ENCODE results near the gene LRRC49. TPM values are rescaled to one million over a fixed set of nuclear protein-coding genes. Genes with fewer than 3 reads are reported as not detected.

The LRRC49 gene
- polyA plus RNA-seq, 1 donor (not counting 4 experiments of a cell fraction or from before 2014, with no cell fraction given) = 9.9 TPM

DNA sequence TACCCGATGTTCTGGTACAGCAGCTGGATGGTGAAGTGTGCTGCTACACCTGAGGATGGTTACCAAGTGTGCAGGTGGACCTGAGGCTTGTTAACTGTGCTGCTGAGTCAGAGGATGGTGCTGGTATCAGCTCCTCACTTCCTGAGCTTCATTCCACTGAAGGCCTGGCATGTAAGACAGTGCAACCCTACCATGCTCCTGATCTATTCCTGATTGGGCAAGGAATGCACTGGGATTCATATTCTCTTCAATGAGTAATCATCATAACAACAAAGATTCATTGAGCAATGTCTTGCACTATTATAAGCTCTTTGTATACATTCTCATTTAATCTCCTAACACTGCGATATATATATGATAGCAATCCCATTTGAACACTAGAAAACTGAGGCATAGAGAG, 159.7 kb downstream of the LRRC49 start:
- peak overlapping the region; percentile 89 for H3K27ac ChIP-seq (ENCODE audit: control insufficient read depth, insufficient read depth, low read length)

DNA sequence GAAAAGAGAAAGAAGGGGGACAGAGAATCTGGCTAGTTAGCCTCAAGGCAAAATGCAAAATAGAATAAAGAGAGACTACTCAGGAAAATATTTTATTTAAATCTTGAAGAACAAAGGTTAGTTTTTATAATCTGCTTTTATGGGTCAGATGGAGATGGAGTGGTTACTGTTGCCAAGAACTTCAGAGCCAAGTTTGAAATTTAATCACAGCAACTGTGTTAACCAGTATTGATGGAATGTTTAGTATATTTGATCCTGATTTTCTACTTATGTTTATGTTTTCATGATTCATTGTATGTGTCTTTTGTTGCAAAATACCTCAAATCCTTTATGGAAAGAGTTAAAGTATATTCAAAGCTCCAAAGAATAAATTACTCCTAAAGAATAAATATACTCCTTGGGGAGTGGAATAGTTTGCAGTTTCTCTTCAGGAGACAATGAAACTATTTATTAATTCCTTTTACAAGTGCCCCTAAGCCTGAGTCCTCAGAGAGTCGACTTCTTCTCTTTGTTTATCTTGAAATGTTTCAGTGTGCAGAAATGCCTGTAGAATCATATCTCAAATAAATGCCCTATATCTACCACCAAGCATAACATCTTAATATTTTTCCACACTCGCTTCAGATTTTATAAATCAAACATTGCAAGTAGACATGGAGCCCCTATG, 161.8 kb downstream of the LRRC49 start:
- no peak overlapping the region for H2AFZ ChIP-seq (ENCODE audit: control insufficient read depth, low read length)
- no peak overlapping the region for H3K9ac ChIP-seq (ENCODE audit: control insufficient read depth, extremely low read depth, insufficient read depth, low read length)
- H3K9me3 ChIP-seq (ENCODE audit: control insufficient read depth, low read depth, low read length) = peaks cover 4% of the 10 kb centered on the region
- H3K27me3 ChIP-seq (ENCODE audit: control insufficient read depth, extremely low read depth, insufficient read depth, low read length) = no peaks in the 10 kb centered on the region
- no peaks in the 10 kb centered on the region for H3K9me1 ChIP-seq (ENCODE audit: control insufficient read depth, extremely low read depth, insufficient read depth, low read length)
- H3K4me1 ChIP-seq (ENCODE audit: control insufficient read depth, extremely low read depth, insufficient read depth, low read length) = peaks cover 63% of the 10 kb centered on the region
- H3K4me2 ChIP-seq (ENCODE audit: control insufficient read depth, extremely low read depth, insufficient read depth, low read depth, low read length) = no peak overlapping the region
- no peak overlapping the region for H3K4me3 ChIP-seq (ENCODE audit: control insufficient read depth in 2 of 3, extremely low read depth in 1 of 3, insufficient read depth in 2 of 3, low read depth in 1 of 3, low read length in 3 of 3)
- no peaks in the 10 kb centered on the region for H3K79me2 ChIP-seq (ENCODE audit: control insufficient read depth, insufficient read depth, low read length)
- dilution Hi-C loops (cut with MboI; ENCODE audit: extremely low pct_ligation_motif_present, low sequenced_read_pairs) = no loop called here
- peak overlapping the region; percentile 41 for H3K27ac ChIP-seq (ENCODE audit: control insufficient read depth, insufficient read depth, low read length)
- FAIRE-seq (peak; percentile 17), DNase-seq (ENCODE audit: low read depth, low spot score) (no peak)
- no peak for TF ChIP-seq EZH2 (IDR thresholded peaks at IDR 0.05; ENCODE audit: low read length)
- TF ChIP-seq, protein P1, sequence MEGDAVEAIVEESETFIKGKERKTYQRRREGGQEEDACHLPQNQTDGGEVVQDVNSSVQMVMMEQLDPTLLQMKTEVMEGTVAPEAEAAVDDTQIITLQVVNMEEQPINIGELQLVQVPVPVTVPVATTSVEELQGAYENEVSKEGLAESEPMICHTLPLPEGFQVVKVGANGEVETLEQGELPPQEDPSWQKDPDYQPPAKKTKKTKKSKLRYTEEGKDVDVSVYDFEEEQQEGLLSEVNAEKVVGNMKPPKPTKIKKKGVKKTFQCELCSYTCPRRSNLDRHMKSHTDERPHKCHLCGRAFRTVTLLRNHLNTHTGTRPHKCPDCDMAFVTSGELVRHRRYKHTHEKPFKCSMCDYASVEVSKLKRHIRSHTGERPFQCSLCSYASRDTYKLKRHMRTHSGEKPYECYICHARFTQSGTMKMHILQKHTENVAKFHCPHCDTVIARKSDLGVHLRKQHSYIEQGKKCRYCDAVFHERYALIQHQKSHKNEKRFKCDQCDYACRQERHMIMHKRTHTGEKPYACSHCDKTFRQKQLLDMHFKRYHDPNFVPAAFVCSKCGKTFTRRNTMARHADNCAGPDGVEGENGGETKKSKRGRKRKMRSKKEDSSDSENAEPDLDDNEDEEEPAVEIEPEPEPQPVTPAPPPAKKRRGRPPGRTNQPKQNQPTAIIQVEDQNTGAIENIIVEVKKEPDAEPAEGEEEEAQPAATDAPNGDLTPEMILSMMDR (optimal IDR thresholded peaks at IDR 0.05 in 1 of 3, IDR thresholded peaks at IDR 0.05 in 1 of 3, conservative IDR thresholded peaks at IDR 0.05 in 1 of 3; ENCODE audit: extremely low read depth in 1 of 3, insufficient read depth in 2 of 3, low read length in 3 of 3) = no peak
- H4K20me1 ChIP-seq (ENCODE audit: control insufficient read depth, extremely low read depth, insufficient read depth, low read length) = no peaks in the 10 kb centered on the region
- H3K36me3 ChIP-seq (ENCODE audit: control insufficient read depth in 2 of 2, extremely low read depth in 1 of 2, insufficient read depth in 2 of 2, low read length in 2 of 2) = no peaks in the 10 kb centered on the region

More for the DNA sequence above, 159.7 kb downstream of the LRRC49 start:
- Histone ChIP-seq H2AFZ (ENCODE audit: control insufficient read depth, low read length) (no peak overlapping the region), H3K27me3 (ENCODE audit: control insufficient read depth, extremely low read depth, insufficient read depth, low read length) (no peaks in the 10 kb centered on the region), H3K4me3 (ENCODE audit: control insufficient read depth in 2 of 3, extremely low read depth in 1 of 3, insufficient read depth in 2 of 3, low read depth in 1 of 3, low read length in 3 of 3) (no peak overlapping the region), H4K20me1 (ENCODE audit: control insufficient read depth, extremely low read depth, insufficient read depth, low read length) (no peaks in the 10 kb centered on the region), H3K36me3 (ENCODE audit: control insufficient read depth in 2 of 2, extremely low read depth in 1 of 2, insufficient read depth in 2 of 2, low read length in 2 of 2) (no peaks in the 10 kb centered on the region), H3K79me2 (ENCODE audit: control insufficient read depth, insufficient read depth, low read length) (no peaks in the 10 kb centered on the region), H3K9me1 (ENCODE audit: control insufficient read depth, extremely low read depth, insufficient read depth, low read length) (no peaks in the 10 kb centered on the region), H3K9ac (ENCODE audit: control insufficient read depth, extremely low read depth, insufficient read depth, low read length) (no peak overlapping the region), H3K9me3 (ENCODE audit: control insufficient read depth, low read depth, low read length) (no peaks in the 10 kb centered on the region), H3K4me1 (ENCODE audit: control insufficient read depth, extremely low read depth, insufficient read depth, low read length) (peaks cover 75% of the 10 kb centered on the region), H3K4me2 (ENCODE audit: control insufficient read depth, extremely low read depth, insufficient read depth, low read depth, low read length) (no peak overlapping the region)
- peak; percentile 99 for FAIRE-seq
- DNase-seq (ENCODE audit: low read depth, low spot score) = peak; percentile 91
- TF ChIP-seq, protein P1 (optimal IDR thresholded peaks at IDR 0.05 in 1 of 3, IDR thresholded peaks at IDR 0.05 in 1 of 3, conservative IDR thresholded peaks at IDR 0.05 in 1 of 3; ENCODE audit: extremely low read depth in 1 of 3, insufficient read depth in 2 of 3, low read length in 3 of 3) = no peak
- no peak for TF ChIP-seq EZH2 (IDR thresholded peaks at IDR 0.05; ENCODE audit: low read length)
- dilution Hi-C loops (cut with MboI; ENCODE audit: extremely low pct_ligation_motif_present, low sequenced_read_pairs) = no loop called here

Data from keratinocyte (primary cell).